ENCODE results near the gene TBX15. TPM values are rescaled to one million over a fixed set of nuclear protein-coding genes. Genes with fewer than 3 reads are reported as not detected.
"Not testable (repeated sequence)": the region's sequence is repeated elsewhere in the genome, so short reads cannot be mapped to it uniquely, and the experiment has no call there.

The TBX15 gene
- total RNA-seq, 1 donor from 2014 or later: 2.9 TPM

DNA sequence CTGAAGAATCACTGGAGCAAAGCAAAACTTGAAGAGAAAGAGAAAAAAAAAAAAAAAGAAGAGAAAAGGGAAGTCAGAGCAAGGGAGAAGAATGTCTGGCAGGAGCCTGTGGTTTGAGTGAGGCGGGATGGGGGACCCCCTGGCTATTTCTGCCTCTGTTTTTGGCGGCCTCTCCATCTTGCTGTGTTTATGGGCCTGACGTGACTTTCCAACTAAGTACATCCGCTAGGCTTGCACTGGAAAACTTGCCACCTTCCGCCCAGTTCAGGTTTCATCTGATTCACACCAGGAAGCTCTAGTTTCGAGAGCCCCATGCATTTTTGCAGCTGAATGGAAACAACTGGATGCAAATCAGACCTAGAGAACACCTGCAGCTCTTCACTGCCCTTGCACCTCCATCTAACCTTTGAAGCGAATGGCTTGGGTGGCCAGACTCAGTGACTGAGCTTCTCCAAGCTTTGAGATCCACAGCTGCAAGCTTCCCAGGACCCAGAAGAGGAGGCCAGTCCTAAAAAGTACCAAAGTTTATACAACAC is 28.0 kb downstream of the TBX15 start:
- Histone ChIP-seq H3K9me3 (ENCODE audit: low read depth) (no peaks in the 10 kb centered on the region), H3K4me1 (peaks cover 21% of the 10 kb centered on the region), H3K36me3 (no peaks in the 10 kb centered on the region), H3F3A (ENCODE audit: low read depth) (no peaks in the 10 kb centered on the region), H2AFZ (replicated peaks) (peak overlapping the region; percentile 44), H3K27ac (no peak overlapping the region), H4K20me1 (ENCODE audit: low read depth) (no peaks in the 10 kb centered on the region), H3K4me3 (no peak overlapping the region), H3K27me3 (no peaks in the 10 kb centered on the region), H3K9ac (no peak overlapping the region), H3K4me2 (no peak overlapping the region), H3K79me2 (ENCODE audit: low read depth) (no peaks in the 10 kb centered on the region)
- TF ChIP-seq EZH2phosphoT487 (IDR thresholded peaks at IDR 0.05) (no peak), EZH2 (IDR thresholded peaks at IDR 0.05) (no peak), CTCF (IDR thresholded peaks at IDR 0.05) (no peak)
- Mint-ChIP-seq H3K4me1 (no peaks in the 10 kb centered on the region), H3K36me3 (no peaks in the 10 kb centered on the region), H3K9me3 (no peaks in the 10 kb centered on the region), H3K4me3 (no peak overlapping the region), H3K27me3 (ENCODE audit: insufficient read depth, low read depth) (peaks cover 8% of the 10 kb centered on the region), H3K27ac (no peak overlapping the region)
- no peak for DNase-seq (ENCODE audit: low spot score)

DNA sequence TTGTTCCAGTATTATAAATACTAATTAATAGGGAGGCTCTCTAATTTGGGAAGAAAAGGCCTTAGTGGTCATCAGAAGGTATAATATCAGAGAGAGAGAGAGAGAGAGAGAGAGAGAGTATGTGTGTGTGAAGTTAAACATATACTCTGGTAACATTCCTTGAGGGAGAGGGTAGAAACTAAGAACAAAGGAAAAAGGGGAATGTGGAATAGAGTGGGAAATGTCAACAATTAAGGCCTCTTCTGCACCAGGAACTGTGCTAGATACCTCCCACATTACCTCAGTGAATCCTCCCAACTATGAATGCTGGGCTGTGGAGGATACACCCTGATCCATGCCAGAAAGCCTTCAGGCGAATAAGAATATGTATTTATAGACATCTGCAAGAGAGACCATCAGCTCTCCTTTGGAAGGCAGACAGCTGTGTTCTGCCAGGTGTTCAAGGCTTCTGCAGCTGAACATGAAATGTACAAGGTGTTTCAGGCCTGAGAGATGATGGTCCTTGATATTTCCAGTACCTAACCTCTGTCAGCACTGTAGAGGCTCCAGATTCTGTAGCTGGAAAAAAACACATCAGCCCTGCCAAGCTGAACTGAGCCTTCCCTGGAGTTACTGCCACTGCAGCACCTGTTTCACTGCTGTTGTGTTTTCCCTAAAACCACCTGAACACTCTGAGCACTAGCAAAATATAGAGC is 29.1 kb downstream of the TBX15 start:
- H3F3A ChIP-seq (ENCODE audit: low read depth): no peaks in the 10 kb centered on the region
- no peak for DNase-seq (ENCODE audit: low spot score)
- Mint-ChIP-seq H3K9me3 (no peaks in the 10 kb centered on the region), H3K4me1 (no peaks in the 10 kb centered on the region), H3K27ac (no peak overlapping the region), H3K27me3 (ENCODE audit: insufficient read depth, low read depth) (peaks cover 8% of the 10 kb centered on the region), H3K36me3 (no peaks in the 10 kb centered on the region), H3K4me3 (no peak overlapping the region)
- no peaks in the 10 kb centered on the region for H3K36me3 ChIP-seq
- H4K20me1 ChIP-seq (ENCODE audit: low read depth): no peaks in the 10 kb centered on the region
- no peak overlapping the region for H3K27ac ChIP-seq
- no peak overlapping the region for H2AFZ ChIP-seq (replicated peaks)
- H3K27me3 ChIP-seq: no peaks in the 10 kb centered on the region
- H3K9me3 ChIP-seq (ENCODE audit: low read depth): no peaks in the 10 kb centered on the region
- H3K4me2 ChIP-seq: no peak overlapping the region
- no peak overlapping the region for H3K4me3 ChIP-seq
- H3K4me1 ChIP-seq: peaks cover 14% of the 10 kb centered on the region
- no peak overlapping the region for H3K9ac ChIP-seq
- H3K79me2 ChIP-seq (ENCODE audit: low read depth): no peaks in the 10 kb centered on the region
- TF ChIP-seq CTCF (IDR thresholded peaks at IDR 0.05) (no peak), EZH2 (IDR thresholded peaks at IDR 0.05) (no peak), EZH2phosphoT487 (IDR thresholded peaks at IDR 0.05) (no peak)

GRCh38 chr1:118958140-118958539 is 30.0 kb downstream of the TBX15 start:
- Histone ChIP-seq H3K4me2 (no peak overlapping the region), H3K4me1 (peaks cover 14% of the 10 kb centered on the region), H3K9ac (no peak overlapping the region), H4K20me1 (ENCODE audit: low read depth) (no peaks in the 10 kb centered on the region), H3K79me2 (ENCODE audit: low read depth) (no peaks in the 10 kb centered on the region), H3K36me3 (no peaks in the 10 kb centered on the region), H3K27me3 (no peaks in the 10 kb centered on the region), H2AFZ (replicated peaks) (no peak overlapping the region), H3F3A (ENCODE audit: low read depth) (no peaks in the 10 kb centered on the region), H3K27ac (no peak overlapping the region), H3K4me3 (no peak overlapping the region), H3K9me3 (ENCODE audit: low read depth) (no peaks in the 10 kb centered on the region)
- Mint-ChIP-seq H3K36me3 (no peaks in the 10 kb centered on the region), H3K27ac (no peak overlapping the region), H3K4me3 (no peak overlapping the region), H3K4me1 (no peaks in the 10 kb centered on the region), H3K9me3 (no peaks in the 10 kb centered on the region), H3K27me3 (ENCODE audit: insufficient read depth, low read depth) (peaks cover 8% of the 10 kb centered on the region)
- TF ChIP-seq EZH2 (IDR thresholded peaks at IDR 0.05) (no peak), CTCF (IDR thresholded peaks at IDR 0.05) (no peak)
- DNase-seq (ENCODE audit: low spot score): no peak

DNA sequence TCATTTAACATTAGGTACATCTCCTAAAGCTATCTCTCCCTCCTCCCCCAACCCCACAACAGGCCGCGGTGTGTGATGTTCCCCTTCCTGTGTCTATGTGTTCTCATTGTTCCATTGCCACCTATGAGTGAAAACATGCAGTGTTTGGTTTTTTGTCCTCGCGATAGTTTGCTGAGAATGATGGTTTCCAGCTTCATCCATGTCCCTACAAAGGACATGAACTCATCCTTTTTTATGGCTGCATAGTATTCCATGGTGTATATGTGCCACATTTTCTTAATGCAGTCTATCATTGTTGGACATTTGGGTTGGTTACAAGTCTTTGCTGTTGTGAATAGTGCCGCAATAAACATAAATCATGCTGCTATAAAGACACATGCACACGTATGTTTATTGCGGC is 30.6 kb downstream of the TBX15 start:
- H3K79me2 ChIP-seq (ENCODE audit: low read depth); H3K4me3 Mint-ChIP-seq; H3K4me2 ChIP-seq; H2AFZ ChIP-seq (replicated peaks); H3K36me3 Mint-ChIP-seq; H3K4me3 ChIP-seq; H3K9me3 ChIP-seq (ENCODE audit: low read depth); H3K27me3 Mint-ChIP-seq (ENCODE audit: insufficient read depth, low read depth); H3K4me1 Mint-ChIP-seq; DNase-seq (ENCODE audit: low spot score); H3K9ac ChIP-seq; H3K9me3 Mint-ChIP-seq; H3K27me3 ChIP-seq; H3K36me3 ChIP-seq; H4K20me1 ChIP-seq (ENCODE audit: low read depth); H3F3A ChIP-seq (ENCODE audit: low read depth); H3K27ac Mint-ChIP-seq; H3K27ac ChIP-seq: not testable (repeated sequence)
- H3K4me1 ChIP-seq: peaks cover 14% of the 10 kb centered on the region
